ENCODE data around the gene THRB. TPM values are rescaled to one million over a fixed set of nuclear protein-coding genes. Genes with fewer than 3 reads are reported as not detected.

Gene THRB
- total and polyA plus RNA-seq, 2 donors (not counting 3 experiments of a cell fraction or from before 2014, with no cell fraction given), result 0.06 TPM; not detected in 1

DNA sequence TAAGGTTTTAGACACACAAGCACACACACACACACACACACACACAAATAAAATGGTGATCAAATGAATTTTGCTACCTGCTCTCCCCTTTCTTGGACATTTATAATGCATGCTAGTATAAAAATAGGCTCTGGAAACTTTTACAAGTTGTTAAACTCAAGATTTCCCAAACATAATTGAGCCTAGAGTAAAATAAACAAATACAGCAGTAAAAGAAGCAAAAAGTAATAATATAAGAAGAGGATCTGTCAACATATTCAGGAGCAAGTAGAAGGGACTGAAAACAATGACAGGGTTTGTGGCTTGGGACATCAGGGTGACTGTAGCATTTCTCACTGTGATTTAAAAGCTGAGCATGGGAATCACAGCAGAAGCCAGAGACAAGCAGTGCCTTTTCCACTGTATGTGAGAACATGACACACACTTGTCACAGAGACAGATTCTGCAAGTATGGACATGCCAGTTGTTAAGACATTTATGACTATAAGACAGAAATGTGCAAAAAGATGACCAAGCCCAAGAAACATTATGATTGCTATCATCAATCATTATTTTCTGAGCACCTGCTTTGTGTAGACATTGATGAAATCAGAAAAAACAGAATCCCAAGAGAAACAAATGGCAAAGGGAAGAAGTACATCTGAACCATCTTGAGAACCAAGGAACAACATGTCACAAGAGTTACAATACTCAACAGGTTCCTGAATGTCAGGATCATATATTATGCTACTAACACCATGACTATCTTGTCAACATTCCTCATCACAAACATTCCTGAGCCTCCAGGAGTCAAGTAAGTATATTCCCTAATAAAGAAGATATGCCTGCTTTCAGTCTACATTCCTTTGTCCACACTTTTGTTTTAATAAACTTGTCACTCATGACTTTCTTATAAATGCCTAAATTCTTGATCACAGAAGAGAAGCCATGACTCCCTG lies 7.1 kb downstream of the THRB start:
- no peak for TF ChIP-seq EZH2 (IDR thresholded peaks at IDR 0.05; ENCODE audit: borderline replicate concordance, low read depth, low read length, severe bottlenecking)
- TF ChIP-seq, protein P1, sequence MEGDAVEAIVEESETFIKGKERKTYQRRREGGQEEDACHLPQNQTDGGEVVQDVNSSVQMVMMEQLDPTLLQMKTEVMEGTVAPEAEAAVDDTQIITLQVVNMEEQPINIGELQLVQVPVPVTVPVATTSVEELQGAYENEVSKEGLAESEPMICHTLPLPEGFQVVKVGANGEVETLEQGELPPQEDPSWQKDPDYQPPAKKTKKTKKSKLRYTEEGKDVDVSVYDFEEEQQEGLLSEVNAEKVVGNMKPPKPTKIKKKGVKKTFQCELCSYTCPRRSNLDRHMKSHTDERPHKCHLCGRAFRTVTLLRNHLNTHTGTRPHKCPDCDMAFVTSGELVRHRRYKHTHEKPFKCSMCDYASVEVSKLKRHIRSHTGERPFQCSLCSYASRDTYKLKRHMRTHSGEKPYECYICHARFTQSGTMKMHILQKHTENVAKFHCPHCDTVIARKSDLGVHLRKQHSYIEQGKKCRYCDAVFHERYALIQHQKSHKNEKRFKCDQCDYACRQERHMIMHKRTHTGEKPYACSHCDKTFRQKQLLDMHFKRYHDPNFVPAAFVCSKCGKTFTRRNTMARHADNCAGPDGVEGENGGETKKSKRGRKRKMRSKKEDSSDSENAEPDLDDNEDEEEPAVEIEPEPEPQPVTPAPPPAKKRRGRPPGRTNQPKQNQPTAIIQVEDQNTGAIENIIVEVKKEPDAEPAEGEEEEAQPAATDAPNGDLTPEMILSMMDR (IDR thresholded peaks at IDR 0.05; ENCODE audit: extremely low read depth in 1 of 2, insufficient read depth in 1 of 2, low read depth in 1 of 2, low read length in 2 of 2), result no peak
- Histone ChIP-seq H3K79me2 (ENCODE audit: control insufficient read depth, insufficient read depth, low read length) (no peaks in the 10 kb centered on the region), H3K9me3 (replicated peaks; ENCODE audit: control insufficient read depth, insufficient read depth, low read length) (no peaks in the 10 kb centered on the region), H3K36me3 (ENCODE audit: control insufficient read depth in 2 of 2, extremely low read depth in 1 of 2, insufficient read depth in 2 of 2, low read length in 2 of 2) (no peaks in the 10 kb centered on the region), H3K9ac (replicated peaks; ENCODE audit: extremely low read depth, insufficient read depth, low read length) (no peak overlapping the region), H3K4me2 (ENCODE audit: insufficient read depth, low read length) (no peak overlapping the region), H3K4me1 (ENCODE audit: control insufficient read depth, extremely low read depth, insufficient read depth, low read length) (no peaks in the 10 kb centered on the region), H3K4me3 (replicated peaks in 1 of 3; ENCODE audit: insufficient read depth in 1 of 3, low read depth in 1 of 3, low read length in 3 of 3) (no peak overlapping the region), H4K20me1 (replicated peaks; ENCODE audit: control insufficient read depth, extremely low read depth, insufficient read depth, low read length) (no peaks in the 10 kb centered on the region), H3K9me1 (replicated peaks; ENCODE audit: control insufficient read depth, extremely low read depth, insufficient read depth, low read length) (no peaks in the 10 kb centered on the region), H3K27ac (ENCODE audit: insufficient read depth, low read depth, low read length) (no peak overlapping the region), H2AFZ (ENCODE audit: low read depth, low read length) (no peak overlapping the region), H3K27me3 (ENCODE audit: control insufficient read depth in 2 of 2, insufficient read depth in 2 of 2, low read length in 2 of 2) (peaks cover 25 to 28% of the 10 kb centered on the region in 2 experiments)
- no peak for FAIRE-seq
- no TSS peak for BruUV-seq (replicated peaks)
- no peak for DNase-seq (ENCODE audit: low read depth, low spot score)
- ChIA-PET CTCF (no interaction called here), POLR2A (no interaction called here)
- dilution Hi-C loops (cut with MboI; ENCODE audit: extremely low pct_ligation_motif_present, low sequenced_read_pairs), result no loop called here
- intact Hi-C loops (cut with micrococcal nuclease), result no loop called here

DNA sequence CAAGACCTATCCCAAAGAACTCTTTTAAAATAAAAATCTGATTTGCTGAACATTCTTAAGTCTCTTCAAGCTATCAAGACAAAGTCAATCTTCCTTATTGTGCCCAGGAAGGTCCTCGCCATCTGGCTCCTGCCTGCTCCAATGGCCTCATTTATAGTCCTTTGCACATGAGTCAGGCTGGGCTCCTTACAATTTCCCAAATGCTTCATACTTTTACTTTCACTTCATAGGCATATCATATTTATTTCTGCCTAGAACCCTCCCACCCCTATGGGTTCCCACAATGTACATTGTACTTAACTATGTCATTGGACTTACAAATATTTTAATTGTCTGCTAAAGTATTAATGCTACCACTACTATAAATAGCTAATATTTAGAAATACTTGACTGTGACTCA lies 9.1 kb downstream of the THRB start:
- H3K9me3 ChIP-seq (replicated peaks; ENCODE audit: control insufficient read depth, insufficient read depth, low read length), result no peaks in the 10 kb centered on the region
- dilution Hi-C loops (cut with MboI; ENCODE audit: extremely low pct_ligation_motif_present, low sequenced_read_pairs) (no loop called here), intact Hi-C loops (cut with micrococcal nuclease) (no loop called here)
- ChIA-PET CTCF (interaction anchor here (1.1 to 2.7 kb wide), 4 partner anchors 10 to 126 kb away, joined by 3 to 25 read pairs (median 4); partner anchors contain the start of gene THRB), POLR2A (no interaction called here)
- H4K20me1 ChIP-seq (replicated peaks; ENCODE audit: control insufficient read depth, extremely low read depth, insufficient read depth, low read length), result no peaks in the 10 kb centered on the region
- peaks cover 13 to 16% of the 10 kb centered on the region in 2 experiments for H3K27me3 ChIP-seq (ENCODE audit: control insufficient read depth in 2 of 2, insufficient read depth in 2 of 2, low read length in 2 of 2)
- no peak overlapping the region for H3K9ac ChIP-seq (replicated peaks; ENCODE audit: extremely low read depth, insufficient read depth, low read length)
- no peaks in the 10 kb centered on the region for H3K9me1 ChIP-seq (replicated peaks; ENCODE audit: control insufficient read depth, extremely low read depth, insufficient read depth, low read length)
- no peaks in the 10 kb centered on the region for H3K36me3 ChIP-seq (ENCODE audit: control insufficient read depth in 2 of 2, extremely low read depth in 1 of 2, insufficient read depth in 2 of 2, low read length in 2 of 2)
- no peaks in the 10 kb centered on the region for H3K4me1 ChIP-seq (ENCODE audit: control insufficient read depth, extremely low read depth, insufficient read depth, low read length)
- no peak overlapping the region for H3K4me2 ChIP-seq (ENCODE audit: insufficient read depth, low read length)
- H2AFZ ChIP-seq (ENCODE audit: low read depth, low read length), result no peak overlapping the region
- TF ChIP-seq, protein P1 (IDR thresholded peaks at IDR 0.05; ENCODE audit: extremely low read depth in 1 of 2, insufficient read depth in 1 of 2, low read depth in 1 of 2, low read length in 2 of 2), result no peak
- FAIRE-seq (no peak), DNase-seq (ENCODE audit: low read depth, low spot score) (no peak)
- BruUV-seq (replicated peaks), result no TSS peak
- no peak overlapping the region for H3K27ac ChIP-seq (ENCODE audit: insufficient read depth, low read depth, low read length)
- H3K4me3 ChIP-seq (replicated peaks in 1 of 3; ENCODE audit: insufficient read depth in 1 of 3, low read depth in 1 of 3, low read length in 3 of 3), result no peak overlapping the region
- H3K79me2 ChIP-seq (ENCODE audit: control insufficient read depth, insufficient read depth, low read length), result no peaks in the 10 kb centered on the region

Measured in endothelial cell of umbilical vein (primary cell).